Osteocyte (in vitro differentiated cells): ENCODE data around the gene TRMO. TPM values are rescaled to one million over a fixed set of nuclear protein-coding genes. Genes with fewer than 3 reads are reported as not detected.

Experiments used
- DNase-seq: peaks from one replicate; pipeline ENCODE4 v3.0.0; 2021; ENCODE audit warnings: mixed read lengths; ENCODE audit not compliant: unreplicated experiment; ENCODE audit errors: extremely low spot score
- H3K27ac Mint-ChIP-seq: one replicate; pipeline ENCODE4 v1.8.0; 2021; ENCODE audit warnings: mild to moderate bottlenecking, mixed read lengths; ENCODE audit not compliant: unreplicated experiment
- H3K27me3 Mint-ChIP-seq: one replicate; pipeline ENCODE4 v1.8.0; 2021; ENCODE audit warnings: mixed read lengths; ENCODE audit not compliant: unreplicated experiment
- H3K36me3 Mint-ChIP-seq: one replicate; pipeline ENCODE4 v1.8.0; 2021; ENCODE audit warnings: mixed read lengths; ENCODE audit not compliant: unreplicated experiment
- H3K4me1 Mint-ChIP-seq: one replicate; pipeline ENCODE4 v1.8.0; 2021; ENCODE audit warnings: mixed read lengths; ENCODE audit not compliant: unreplicated experiment
- H3K4me3 Mint-ChIP-seq: one replicate; pipeline ENCODE4 v1.8.0; 2021; ENCODE audit warnings: mild to moderate bottlenecking, moderate library complexity, mixed read lengths; ENCODE audit not compliant: unreplicated experiment
- H3K9me3 Mint-ChIP-seq: one replicate; pipeline ENCODE4 v1.8.0; 2021; ENCODE audit warnings: mixed read lengths; ENCODE audit not compliant: unreplicated experiment
- total RNA-seq: library from RNA; stranded (reverse); gene quantifications from 2 replicates; pipeline ENCODE4 v1.2.1, GENCODE V29; 2021
- TF ChIP-seq, protein P1 (sequence below): fragments of 200-600 bp; sonication (generic); IDR thresholded peaks from 2 replicates; pipeline ENCODE4 v1.5.0; 2021; ENCODE audit warnings: antibody characterized with exemption, mild to moderate bottlenecking, moderate library complexity

TRMO gene
- total RNA-seq, 1 donor from 2014 or later, result 10.6 TPM

DNA sequence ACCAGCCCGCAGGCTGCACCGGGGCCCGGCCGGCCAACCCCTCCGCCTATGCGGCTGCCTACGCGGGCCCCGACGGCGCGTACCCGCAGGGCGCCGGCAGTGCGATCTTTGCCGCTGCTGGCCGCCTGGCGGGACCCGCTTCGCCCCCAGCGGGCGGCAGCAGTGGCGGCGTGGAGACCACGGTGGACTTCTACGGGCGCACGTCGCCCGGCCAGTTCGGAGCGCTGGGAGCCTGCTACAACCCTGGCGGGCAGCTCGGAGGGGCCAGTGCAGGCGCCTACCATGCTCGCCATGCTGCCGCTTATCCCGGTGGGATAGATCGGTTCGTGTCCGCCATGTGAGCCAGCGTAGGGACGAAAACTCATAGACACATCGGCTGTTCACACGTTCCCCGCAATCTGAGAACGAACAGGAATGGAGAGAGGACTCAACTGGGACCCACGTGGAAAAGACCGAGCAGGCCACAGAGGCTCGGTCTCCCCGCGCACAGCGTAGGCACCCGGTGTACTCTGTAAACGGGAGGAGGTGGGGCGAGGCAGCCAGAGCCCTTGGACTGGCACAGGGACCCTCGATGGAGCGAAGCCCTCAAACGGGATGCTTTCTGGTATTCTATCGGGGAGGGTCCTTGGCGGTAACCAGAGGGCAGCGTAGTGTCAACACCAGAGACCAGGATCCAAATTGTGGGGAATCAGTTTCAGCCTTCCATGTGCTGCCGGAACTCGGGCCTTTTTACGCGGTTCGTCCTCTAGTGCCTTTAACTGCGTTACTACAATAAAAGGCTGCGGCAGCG, 67.4 kb downstream of the TRMO start:
- Mint-ChIP-seq H3K36me3 (no peaks in the 10 kb centered on the region), H3K4me1 (peaks cover 15% of the 10 kb centered on the region), H3K27ac (no peak overlapping the region), H3K27me3 (peaks cover 78% of the 10 kb centered on the region), H3K4me3 (no peak overlapping the region), H3K9me3 (no peaks in the 10 kb centered on the region)
- TF ChIP-seq, protein P1, sequence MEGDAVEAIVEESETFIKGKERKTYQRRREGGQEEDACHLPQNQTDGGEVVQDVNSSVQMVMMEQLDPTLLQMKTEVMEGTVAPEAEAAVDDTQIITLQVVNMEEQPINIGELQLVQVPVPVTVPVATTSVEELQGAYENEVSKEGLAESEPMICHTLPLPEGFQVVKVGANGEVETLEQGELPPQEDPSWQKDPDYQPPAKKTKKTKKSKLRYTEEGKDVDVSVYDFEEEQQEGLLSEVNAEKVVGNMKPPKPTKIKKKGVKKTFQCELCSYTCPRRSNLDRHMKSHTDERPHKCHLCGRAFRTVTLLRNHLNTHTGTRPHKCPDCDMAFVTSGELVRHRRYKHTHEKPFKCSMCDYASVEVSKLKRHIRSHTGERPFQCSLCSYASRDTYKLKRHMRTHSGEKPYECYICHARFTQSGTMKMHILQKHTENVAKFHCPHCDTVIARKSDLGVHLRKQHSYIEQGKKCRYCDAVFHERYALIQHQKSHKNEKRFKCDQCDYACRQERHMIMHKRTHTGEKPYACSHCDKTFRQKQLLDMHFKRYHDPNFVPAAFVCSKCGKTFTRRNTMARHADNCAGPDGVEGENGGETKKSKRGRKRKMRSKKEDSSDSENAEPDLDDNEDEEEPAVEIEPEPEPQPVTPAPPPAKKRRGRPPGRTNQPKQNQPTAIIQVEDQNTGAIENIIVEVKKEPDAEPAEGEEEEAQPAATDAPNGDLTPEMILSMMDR, result no peak
- peak; percentile 76 for DNase-seq

Other genes starting within 250 kb of the TRMO start
- 10.1 and 10.6 TPM in 2 replicates for gene XPA, start 225.2 kb downstream of the TRMO start, total RNA-seq
- gene FOXE1, start 69.3 kb downstream of the TRMO start, total RNA-seq, result not detected in 2 replicates
- not detected in 2 replicates for gene HEMGN, start 15.7 kb upstream of the TRMO start, total RNA-seq
- 114 and 117 TPM in 2 replicates for gene ANP32B, start 60.8 kb upstream of the TRMO start, total RNA-seq
- 43.4 and 43.9 TPM in 2 replicates for gene NANS, start 134.2 kb upstream of the TRMO start, total RNA-seq
- gene TRIM14, start 196.7 kb upstream of the TRMO start, total RNA-seq, result 0.48 and 0.76 TPM in 2 replicates